Adrenal gland (tissue), 5 donors: ENCODE measurements around the gene NAALADL2.

Experiments used
- POLR2A ChIP-seq, 2 donors: fragments of 450-650 bp; IDR thresholded peaks; one replicate each; pipeline ENCODE4 v1.6.1; 2017; ENCODE audit warnings: antibody characterized with exemption in 2 of 2, mild to moderate bottlenecking in 2 of 2, moderate library complexity in 1 of 2
- TF ChIP-seq, protein P1 (sequence below), 6 experiments: fragments of 450-650 bp in 4 of 6; fragments of 200-600 bp in 2 of 6; sonication (generic) in 1 of 6; IDR thresholded peaks; 1 replicate in 5 of 6; 2 replicates in 1 of 6; pipeline versions ENCODE4 v1.5.1 to v1.8.0; 2016 to 2021; ENCODE audit warnings: antibody characterized with exemption in 6 of 6, mild to moderate bottlenecking in 2 of 6, moderate library complexity in 1 of 6
- donor health status: DM: no; HTN: no; CAD: no.

DNA sequence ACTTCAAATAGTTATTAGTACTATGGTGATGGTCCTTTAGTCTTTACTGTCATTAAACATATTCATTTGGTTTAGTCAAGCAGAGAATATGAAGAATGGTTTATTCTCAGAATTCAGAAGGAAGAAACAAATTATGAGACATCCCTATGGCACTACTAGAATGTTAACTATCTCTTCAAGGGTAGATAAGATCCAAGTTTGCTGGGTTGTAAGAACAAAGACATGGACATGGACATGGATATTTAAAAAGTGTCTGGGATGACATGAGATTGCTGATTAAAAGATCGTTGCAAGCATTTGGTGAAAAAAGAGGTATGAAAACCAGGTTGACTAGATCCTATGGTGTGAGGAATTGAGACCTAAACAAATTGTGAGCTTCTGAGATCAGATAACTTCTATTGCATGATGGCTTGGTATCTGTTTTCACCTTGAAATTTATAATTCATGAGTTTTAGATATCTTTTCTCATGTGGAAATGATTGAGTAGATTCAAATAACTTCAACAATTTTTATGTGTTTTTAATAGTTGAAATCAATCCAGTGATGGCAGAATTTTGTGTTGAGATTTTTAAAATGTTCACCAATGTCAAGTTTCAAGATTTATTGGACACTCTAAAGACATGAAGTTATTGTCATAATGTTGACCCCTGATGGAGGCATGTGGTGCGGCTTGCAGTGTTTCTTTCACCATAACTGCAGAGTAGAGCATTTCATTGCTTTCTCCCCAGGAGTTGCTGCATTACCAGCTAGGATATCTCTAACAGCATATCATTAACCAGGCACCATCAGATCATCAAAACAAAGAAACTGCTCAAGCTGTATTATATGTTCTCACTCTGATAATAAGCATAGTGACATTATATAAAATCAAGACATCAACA, 72.6 kb downstream of the NAALADL2 start:
- TF ChIP-seq POLR2A (IDR thresholded peaks at IDR 0.05): no peak
- TF ChIP-seq, protein P1, sequence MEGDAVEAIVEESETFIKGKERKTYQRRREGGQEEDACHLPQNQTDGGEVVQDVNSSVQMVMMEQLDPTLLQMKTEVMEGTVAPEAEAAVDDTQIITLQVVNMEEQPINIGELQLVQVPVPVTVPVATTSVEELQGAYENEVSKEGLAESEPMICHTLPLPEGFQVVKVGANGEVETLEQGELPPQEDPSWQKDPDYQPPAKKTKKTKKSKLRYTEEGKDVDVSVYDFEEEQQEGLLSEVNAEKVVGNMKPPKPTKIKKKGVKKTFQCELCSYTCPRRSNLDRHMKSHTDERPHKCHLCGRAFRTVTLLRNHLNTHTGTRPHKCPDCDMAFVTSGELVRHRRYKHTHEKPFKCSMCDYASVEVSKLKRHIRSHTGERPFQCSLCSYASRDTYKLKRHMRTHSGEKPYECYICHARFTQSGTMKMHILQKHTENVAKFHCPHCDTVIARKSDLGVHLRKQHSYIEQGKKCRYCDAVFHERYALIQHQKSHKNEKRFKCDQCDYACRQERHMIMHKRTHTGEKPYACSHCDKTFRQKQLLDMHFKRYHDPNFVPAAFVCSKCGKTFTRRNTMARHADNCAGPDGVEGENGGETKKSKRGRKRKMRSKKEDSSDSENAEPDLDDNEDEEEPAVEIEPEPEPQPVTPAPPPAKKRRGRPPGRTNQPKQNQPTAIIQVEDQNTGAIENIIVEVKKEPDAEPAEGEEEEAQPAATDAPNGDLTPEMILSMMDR (IDR thresholded peaks at IDR 0.05): no peak
